ENCODE measurements around the gene DACT1. TPM values are rescaled to one million over a fixed set of nuclear protein-coding genes. Genes with fewer than 3 reads are reported as not detected.

The DACT1 gene
- total and polyA plus RNA-seq, 10 of the 15 experiments (the other 5 are each of a cell fraction or from before 2014, with no cell fraction given), result 0.13 to 2.9 (median 0.91) TPM

DNA sequence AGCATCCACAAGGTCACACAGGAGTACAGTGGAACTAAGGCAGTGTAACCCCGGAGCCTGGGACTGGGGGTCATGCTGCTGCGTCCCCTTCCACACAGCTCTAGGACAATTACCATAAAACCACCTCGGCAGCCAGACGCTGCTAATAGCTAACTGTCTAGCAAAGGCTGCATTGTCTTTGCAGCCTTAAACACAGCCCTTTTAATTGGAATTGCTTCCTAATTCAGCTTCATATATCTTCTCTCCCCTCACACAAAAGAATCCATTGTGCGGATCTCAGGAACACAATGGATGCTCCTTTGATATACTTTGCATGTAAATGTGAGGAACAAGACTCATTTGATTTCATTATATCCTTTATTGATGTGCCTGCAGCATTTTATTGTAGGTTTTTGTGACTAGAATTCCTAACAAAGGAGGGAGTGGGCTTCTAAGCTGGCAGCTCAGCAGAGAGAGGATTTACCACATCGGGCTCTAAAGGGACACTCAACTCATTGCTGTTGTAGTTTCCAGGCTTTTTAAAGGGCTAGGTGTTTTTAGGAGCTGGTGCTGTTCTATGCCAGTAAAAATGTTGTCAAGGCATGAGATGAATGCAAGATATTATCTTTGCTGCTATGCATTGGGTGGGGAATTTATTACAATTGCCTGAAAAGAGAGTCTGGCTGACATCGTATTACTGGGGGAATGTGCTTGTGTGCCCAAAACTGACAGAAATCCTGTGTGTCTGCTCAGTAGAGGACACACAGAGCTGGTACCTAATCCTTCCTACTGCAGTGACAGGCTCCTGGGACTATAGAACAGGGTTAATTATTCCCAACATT, 30.4 kb upstream of the DACT1 start:
- Histone ChIP-seq H3K4me1 (ENCODE audit: control insufficient read depth, insufficient read depth, low read length) (no peaks in the 10 kb centered on the region), H3K27me3 (replicated peaks in 1 of 2; ENCODE audit: control insufficient read depth in 2 of 2, insufficient read depth in 2 of 2, low read length in 1 of 2) (no peaks in the 10 kb centered on the region), H3K4me3 (no peak overlapping the region), H3K27ac (ENCODE audit: control insufficient read depth, insufficient read depth) (no peak overlapping the region), H4K20me1 (ENCODE audit: control insufficient read depth, insufficient read depth) (no peaks in the 10 kb centered on the region), H3K36me3 (ENCODE audit: control insufficient read depth in 2 of 2, insufficient read depth in 2 of 2, low read length in 1 of 2) (no peaks in the 10 kb centered on the region), H3K9ac (ENCODE audit: control insufficient read depth, insufficient read depth, low read length) (no peak overlapping the region), H3K4me2 (ENCODE audit: control insufficient read depth, insufficient read depth) (no peak overlapping the region), H2AFZ (ENCODE audit: control insufficient read depth, low read depth, low read length) (no peak overlapping the region), H3K79me2 (ENCODE audit: control insufficient read depth, insufficient read depth, low read length) (no peaks in the 10 kb centered on the region), H3K9me3 (replicated peaks; ENCODE audit: control insufficient read depth, insufficient read depth, low read length) (no peaks in the 10 kb centered on the region)
- ATAC-seq (no peak), FAIRE-seq (no peak), DNase-seq (ENCODE audit: low read depth, low spot score) (no peak)
- no TSS peak for BruUV-seq (replicated peaks)
- in situ Hi-C loops (cut with MboI), result no loop called here
- no peak for TF ChIP-seq ZNF274 (IDR thresholded peaks at IDR 0.05; ENCODE audit: insufficient read depth, insufficient read length)
- TF ChIP-seq, protein P1, sequence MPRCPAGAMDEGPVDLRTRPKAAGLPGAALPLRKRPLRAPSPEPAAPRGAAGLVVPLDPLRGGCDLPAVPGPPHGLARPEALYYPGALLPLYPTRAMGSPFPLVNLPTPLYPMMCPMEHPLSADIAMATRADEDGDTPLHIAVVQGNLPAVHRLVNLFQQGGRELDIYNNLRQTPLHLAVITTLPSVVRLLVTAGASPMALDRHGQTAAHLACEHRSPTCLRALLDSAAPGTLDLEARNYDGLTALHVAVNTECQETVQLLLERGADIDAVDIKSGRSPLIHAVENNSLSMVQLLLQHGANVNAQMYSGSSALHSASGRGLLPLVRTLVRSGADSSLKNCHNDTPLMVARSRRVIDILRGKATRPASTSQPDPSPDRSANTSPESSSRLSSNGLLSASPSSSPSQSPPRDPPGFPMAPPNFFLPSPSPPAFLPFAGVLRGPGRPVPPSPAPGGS (IDR thresholded peaks at IDR 0.05; ENCODE audit: borderline replicate concordance, insufficient read depth, low read depth, low read length, poor library complexity, severe bottlenecking), result no peak
- TF ChIP-seq, protein P2, sequence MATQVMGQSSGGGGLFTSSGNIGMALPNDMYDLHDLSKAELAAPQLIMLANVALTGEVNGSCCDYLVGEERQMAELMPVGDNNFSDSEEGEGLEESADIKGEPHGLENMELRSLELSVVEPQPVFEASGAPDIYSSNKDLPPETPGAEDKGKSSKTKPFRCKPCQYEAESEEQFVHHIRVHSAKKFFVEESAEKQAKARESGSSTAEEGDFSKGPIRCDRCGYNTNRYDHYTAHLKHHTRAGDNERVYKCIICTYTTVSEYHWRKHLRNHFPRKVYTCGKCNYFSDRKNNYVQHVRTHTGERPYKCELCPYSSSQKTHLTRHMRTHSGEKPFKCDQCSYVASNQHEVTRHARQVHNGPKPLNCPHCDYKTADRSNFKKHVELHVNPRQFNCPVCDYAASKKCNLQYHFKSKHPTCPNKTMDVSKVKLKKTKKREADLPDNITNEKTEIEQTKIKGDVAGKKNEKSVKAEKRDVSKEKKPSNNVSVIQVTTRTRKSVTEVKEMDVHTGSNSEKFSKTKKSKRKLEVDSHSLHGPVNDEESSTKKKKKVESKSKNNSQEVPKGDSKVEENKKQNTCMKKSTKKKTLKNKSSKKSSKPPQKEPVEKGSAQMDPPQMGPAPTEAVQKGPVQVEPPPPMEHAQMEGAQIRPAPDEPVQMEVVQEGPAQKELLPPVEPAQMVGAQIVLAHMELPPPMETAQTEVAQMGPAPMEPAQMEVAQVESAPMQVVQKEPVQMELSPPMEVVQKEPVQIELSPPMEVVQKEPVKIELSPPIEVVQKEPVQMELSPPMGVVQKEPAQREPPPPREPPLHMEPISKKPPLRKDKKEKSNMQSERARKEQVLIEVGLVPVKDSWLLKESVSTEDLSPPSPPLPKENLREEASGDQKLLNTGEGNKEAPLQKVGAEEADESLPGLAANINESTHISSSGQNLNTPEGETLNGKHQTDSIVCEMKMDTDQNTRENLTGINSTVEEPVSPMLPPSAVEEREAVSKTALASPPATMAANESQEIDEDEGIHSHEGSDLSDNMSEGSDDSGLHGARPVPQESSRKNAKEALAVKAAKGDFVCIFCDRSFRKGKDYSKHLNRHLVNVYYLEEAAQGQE (IDR thresholded peaks at IDR 0.05; ENCODE audit: low read depth, low read length), result no peak
- no peak for TF ChIP-seq NR2F1 (conservative IDR thresholded peaks at IDR 0.05)
- TF ChIP-seq, protein P3, sequence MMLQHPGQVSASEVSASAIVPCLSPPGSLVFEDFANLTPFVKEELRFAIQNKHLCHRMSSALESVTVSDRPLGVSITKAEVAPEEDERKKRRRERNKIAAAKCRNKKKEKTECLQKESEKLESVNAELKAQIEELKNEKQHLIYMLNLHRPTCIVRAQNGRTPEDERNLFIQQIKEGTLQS (IDR thresholded peaks at IDR 0.05; ENCODE audit: borderline replicate concordance, extremely low read depth, low read depth, low read length), result no peak
- TF ChIP-seq MEF2B (IDR thresholded peaks at IDR 0.05; ENCODE audit: partially characterized antibody, poor library complexity, severe bottlenecking), result no peak
- TF ChIP-seq, protein P4, sequence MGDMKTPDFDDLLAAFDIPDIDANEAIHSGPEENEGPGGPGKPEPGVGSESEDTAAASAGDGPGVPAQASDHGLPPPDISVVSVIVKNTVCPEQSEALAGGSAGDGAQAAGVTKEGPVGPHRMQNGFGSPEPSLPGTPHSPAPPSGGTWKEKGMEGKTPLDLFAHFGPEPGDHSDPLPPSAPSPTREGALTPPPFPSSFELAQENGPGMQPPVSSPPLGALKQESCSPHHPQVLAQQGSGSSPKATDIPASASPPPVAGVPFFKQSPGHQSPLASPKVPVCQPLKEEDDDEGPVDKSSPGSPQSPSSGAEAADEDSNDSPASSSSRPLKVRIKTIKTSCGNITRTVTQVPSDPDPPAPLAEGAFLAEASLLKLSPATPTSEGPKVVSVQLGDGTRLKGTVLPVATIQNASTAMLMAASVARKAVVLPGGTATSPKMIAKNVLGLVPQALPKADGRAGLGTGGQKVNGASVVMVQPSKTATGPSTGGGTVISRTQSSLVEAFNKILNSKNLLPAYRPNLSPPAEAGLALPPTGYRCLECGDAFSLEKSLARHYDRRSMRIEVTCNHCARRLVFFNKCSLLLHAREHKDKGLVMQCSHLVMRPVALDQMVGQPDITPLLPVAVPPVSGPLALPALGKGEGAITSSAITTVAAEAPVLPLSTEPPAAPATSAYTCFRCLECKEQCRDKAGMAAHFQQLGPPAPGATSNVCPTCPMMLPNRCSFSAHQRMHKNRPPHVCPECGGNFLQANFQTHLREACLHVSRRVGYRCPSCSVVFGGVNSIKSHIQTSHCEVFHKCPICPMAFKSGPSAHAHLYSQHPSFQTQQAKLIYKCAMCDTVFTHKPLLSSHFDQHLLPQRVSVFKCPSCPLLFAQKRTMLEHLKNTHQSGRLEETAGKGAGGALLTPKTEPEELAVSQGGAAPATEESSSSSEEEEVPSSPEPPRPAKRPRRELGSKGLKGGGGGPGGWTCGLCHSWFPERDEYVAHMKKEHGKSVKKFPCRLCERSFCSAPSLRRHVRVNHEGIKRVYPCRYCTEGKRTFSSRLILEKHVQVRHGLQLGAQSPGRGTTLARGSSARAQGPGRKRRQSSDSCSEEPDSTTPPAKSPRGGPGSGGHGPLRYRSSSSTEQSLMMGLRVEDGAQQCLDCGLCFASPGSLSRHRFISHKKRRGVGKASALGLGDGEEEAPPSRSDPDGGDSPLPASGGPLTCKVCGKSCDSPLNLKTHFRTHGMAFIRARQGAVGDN (IDR thresholded peaks at IDR 0.05), result no peak
- TF ChIP-seq NBN (IDR thresholded peaks at IDR 0.05), result no peak
- TF ChIP-seq ETV6 (conservative IDR thresholded peaks at IDR 0.05 in 1 of 2, IDR thresholded peaks at IDR 0.05 in 1 of 2; ENCODE audit: borderline replicate concordance in 1 of 2, low read depth in 1 of 2), result no peak
- TF ChIP-seq SIN3A (IDR thresholded peaks at IDR 0.05; ENCODE audit: low read depth, low read length), result no peak
- TF ChIP-seq CBX5 (IDR thresholded peaks at IDR 0.05; ENCODE audit: low read depth), result no peak
- ChIA-PET POLR2A (no interaction called here), CTCF (interaction anchor here (1.2 kb wide), 1 partner anchor 106 kb away, joined by 3 read pairs; no protein-coding TSS in a partner anchor), RAD21 (ENCODE audit: unreplicated experiment) (no interaction called here), SMC1A (ENCODE audit: uncharacterized antibody, unreplicated experiment) (interaction anchor here (1.6 to 1.7 kb wide), 2 partner anchors 9 to 12 kb away, joined by 4 read pairs; no protein-coding TSS in a partner anchor)
- intact Hi-C loops (cut with micrococcal nuclease; ENCODE audit: unreplicated experiment), result no loop called here
- 58% methylated on average over 7 of the region's 7 CpGs for WGBS (ENCODE audit: insufficient coverage, insufficient replicate concordance, low lambda C conversion rate, missing lambda C conversion rate)
